ENCODE data around the gene ARHGAP42.

The ARHGAP42 gene

DNA sequence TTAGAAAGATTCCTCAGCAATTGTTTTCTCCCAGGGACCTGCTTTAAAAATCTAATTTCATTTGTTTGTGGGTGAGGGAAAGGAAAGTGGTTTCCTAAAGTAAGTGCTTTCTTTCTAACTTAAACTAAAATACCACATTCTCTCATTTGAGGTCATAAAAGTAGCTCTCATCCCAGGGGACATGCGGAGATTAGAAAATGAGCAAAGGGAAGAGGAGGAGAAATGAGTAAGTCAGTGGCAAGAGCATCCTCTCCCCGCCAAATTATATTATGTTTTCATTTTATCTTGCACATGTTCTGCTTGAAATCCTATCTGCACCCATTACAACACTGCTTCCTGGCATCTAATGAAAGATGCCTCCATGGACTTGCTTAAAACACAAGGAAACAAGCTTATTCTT, 191.4 kb downstream of the ARHGAP42 start:
- Histone ChIP-seq H3K27ac (ENCODE audit: low read depth, low read length, poor library complexity, severe bottlenecking) (no peak overlapping the region), H3K36me3 (ENCODE audit: insufficient read depth, low read length) (no peaks in the 10 kb centered on the region), H3F3A (ENCODE audit: insufficient read depth, low read length) (no peaks in the 10 kb centered on the region), H2AFZ (ENCODE audit: low read length) (no peak overlapping the region), H3K27me3 (ENCODE audit: insufficient read depth, low read length) (no peaks in the 10 kb centered on the region), H3K9me3 (ENCODE audit: low read length) (no peaks in the 10 kb centered on the region), H3K4me2 (ENCODE audit: low read length) (no peak overlapping the region), H3K9ac (ENCODE audit: low read length) (no peak overlapping the region), H3K9me2 (ENCODE audit: low read depth, low read length) (no peaks in the 10 kb centered on the region), H4K20me1 (ENCODE audit: insufficient read depth, low read length) (no peaks in the 10 kb centered on the region), H3K79me2 (ENCODE audit: insufficient read depth, low read length) (no peaks in the 10 kb centered on the region), H3K4me1 (ENCODE audit: insufficient read depth, low read length, severe bottlenecking) (no peaks in the 10 kb centered on the region), H3K4me3 (ENCODE audit: low read depth, low read length, poor library complexity, severe bottlenecking) (no peak overlapping the region)
- TF ChIP-seq, protein P1, sequence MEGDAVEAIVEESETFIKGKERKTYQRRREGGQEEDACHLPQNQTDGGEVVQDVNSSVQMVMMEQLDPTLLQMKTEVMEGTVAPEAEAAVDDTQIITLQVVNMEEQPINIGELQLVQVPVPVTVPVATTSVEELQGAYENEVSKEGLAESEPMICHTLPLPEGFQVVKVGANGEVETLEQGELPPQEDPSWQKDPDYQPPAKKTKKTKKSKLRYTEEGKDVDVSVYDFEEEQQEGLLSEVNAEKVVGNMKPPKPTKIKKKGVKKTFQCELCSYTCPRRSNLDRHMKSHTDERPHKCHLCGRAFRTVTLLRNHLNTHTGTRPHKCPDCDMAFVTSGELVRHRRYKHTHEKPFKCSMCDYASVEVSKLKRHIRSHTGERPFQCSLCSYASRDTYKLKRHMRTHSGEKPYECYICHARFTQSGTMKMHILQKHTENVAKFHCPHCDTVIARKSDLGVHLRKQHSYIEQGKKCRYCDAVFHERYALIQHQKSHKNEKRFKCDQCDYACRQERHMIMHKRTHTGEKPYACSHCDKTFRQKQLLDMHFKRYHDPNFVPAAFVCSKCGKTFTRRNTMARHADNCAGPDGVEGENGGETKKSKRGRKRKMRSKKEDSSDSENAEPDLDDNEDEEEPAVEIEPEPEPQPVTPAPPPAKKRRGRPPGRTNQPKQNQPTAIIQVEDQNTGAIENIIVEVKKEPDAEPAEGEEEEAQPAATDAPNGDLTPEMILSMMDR (IDR thresholded peaks at IDR 0.05; ENCODE audit: low read length): no peak
- no peak for TF ChIP-seq EZH2 (IDR thresholded peaks at IDR 0.05; ENCODE audit: borderline replicate concordance, low read length)

DNA sequence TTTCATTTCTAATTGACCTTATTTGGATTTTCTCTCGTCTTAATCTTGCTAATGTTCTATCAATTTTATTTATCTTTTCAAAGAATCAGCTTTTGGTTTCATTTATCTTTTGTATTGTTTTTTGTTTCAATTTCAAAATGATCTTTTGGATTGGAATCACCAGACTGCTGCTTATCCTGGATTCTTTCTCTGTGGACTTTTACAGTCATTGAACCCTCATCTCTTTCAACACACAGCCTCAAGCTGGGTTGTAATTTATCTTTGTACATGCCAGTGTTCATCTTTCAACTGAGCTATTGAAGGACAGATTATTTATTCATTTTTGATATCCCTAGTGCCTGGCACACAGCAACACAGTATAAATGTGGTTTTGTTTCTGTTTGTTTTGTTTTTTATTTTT, 195.9 kb downstream of the ARHGAP42 start:
- Histone ChIP-seq H3K79me2 (ENCODE audit: insufficient read depth, low read length) (no peaks in the 10 kb centered on the region), H3F3A (ENCODE audit: insufficient read depth, low read length) (no peaks in the 10 kb centered on the region), H3K27me3 (ENCODE audit: insufficient read depth, low read length) (no peaks in the 10 kb centered on the region), H3K27ac (ENCODE audit: low read depth, low read length, poor library complexity, severe bottlenecking) (no peak overlapping the region), H4K20me1 (ENCODE audit: insufficient read depth, low read length) (no peaks in the 10 kb centered on the region), H3K4me3 (ENCODE audit: low read depth, low read length, poor library complexity, severe bottlenecking) (no peak overlapping the region), H3K9ac (ENCODE audit: low read length) (no peak overlapping the region), H2AFZ (ENCODE audit: low read length) (no peak overlapping the region), H3K9me2 (ENCODE audit: low read depth, low read length) (no peaks in the 10 kb centered on the region), H3K4me1 (ENCODE audit: insufficient read depth, low read length, severe bottlenecking) (no peaks in the 10 kb centered on the region), H3K36me3 (ENCODE audit: insufficient read depth, low read length) (no peaks in the 10 kb centered on the region), H3K4me2 (ENCODE audit: low read length) (no peak overlapping the region), H3K9me3 (ENCODE audit: low read length) (no peaks in the 10 kb centered on the region)
- TF ChIP-seq EZH2 (IDR thresholded peaks at IDR 0.05; ENCODE audit: borderline replicate concordance, low read length): no peak

DNA sequence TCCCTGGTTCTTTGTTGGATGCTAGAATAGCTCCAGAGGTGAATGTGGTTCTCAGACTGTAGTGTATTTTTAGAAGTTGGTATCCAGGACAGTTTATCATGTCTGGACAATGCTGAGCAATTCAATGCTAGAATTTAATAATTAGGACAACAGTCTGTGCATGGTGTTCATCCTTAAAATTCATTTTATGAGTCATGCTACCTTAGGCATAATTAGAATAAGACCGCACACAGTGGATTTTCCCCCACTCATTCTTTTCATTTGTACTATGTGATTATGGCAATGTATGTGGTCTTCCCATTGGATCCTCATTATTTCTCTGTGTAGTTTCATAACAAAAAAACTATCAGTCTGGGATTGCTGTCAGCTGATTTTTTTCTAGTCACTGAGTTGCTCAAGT, 196.7 kb downstream of the ARHGAP42 start:
- H4K20me1 ChIP-seq (ENCODE audit: insufficient read depth, low read length): no peaks in the 10 kb centered on the region
- H3K4me1 ChIP-seq (ENCODE audit: insufficient read depth, low read length, severe bottlenecking): no peaks in the 10 kb centered on the region
- TF ChIP-seq EZH2 (IDR thresholded peaks at IDR 0.05; ENCODE audit: borderline replicate concordance, low read length): no peak
- TF ChIP-seq, protein P1 (IDR thresholded peaks at IDR 0.05; ENCODE audit: low read length): no peak
- H3F3A ChIP-seq (ENCODE audit: insufficient read depth, low read length): no peaks in the 10 kb centered on the region
- no peaks in the 10 kb centered on the region for H3K79me2 ChIP-seq (ENCODE audit: insufficient read depth, low read length)
- H2AFZ ChIP-seq (ENCODE audit: low read length): no peak overlapping the region
- no peak overlapping the region for H3K4me3 ChIP-seq (ENCODE audit: low read depth, low read length, poor library complexity, severe bottlenecking)
- no peaks in the 10 kb centered on the region for H3K9me3 ChIP-seq (ENCODE audit: low read length)
- H3K4me2 ChIP-seq (ENCODE audit: low read length): no peak overlapping the region
- H3K36me3 ChIP-seq (ENCODE audit: insufficient read depth, low read length): no peaks in the 10 kb centered on the region
- no peak overlapping the region for H3K27ac ChIP-seq (ENCODE audit: low read depth, low read length, poor library complexity, severe bottlenecking)
- no peaks in the 10 kb centered on the region for H3K27me3 ChIP-seq (ENCODE audit: insufficient read depth, low read length)
- no peak overlapping the region for H3K9ac ChIP-seq (ENCODE audit: low read length)
- H3K9me2 ChIP-seq (ENCODE audit: low read depth, low read length): no peaks in the 10 kb centered on the region

DNA sequence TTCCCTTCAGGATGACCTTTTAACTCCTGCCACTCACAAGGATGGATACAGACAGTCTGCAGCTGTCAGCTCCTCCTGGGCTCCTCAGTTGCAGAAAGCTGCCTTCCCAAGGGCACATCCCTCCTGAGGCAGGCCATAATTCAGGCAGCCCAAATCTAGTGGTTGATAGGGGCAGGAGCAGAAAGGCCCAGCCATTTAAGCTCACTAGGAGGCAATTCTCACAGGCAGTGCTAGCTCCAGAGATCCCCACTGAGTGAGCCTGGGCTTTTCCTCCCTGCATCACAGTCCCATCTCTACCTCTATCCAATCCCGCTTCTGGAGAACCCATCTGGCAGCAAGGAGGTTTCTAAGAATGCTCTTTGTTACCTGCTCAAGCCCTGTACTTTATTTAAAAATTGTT, 200.6 kb downstream of the ARHGAP42 start:
- Histone ChIP-seq H3K9me2 (ENCODE audit: low read depth, low read length) (no peaks in the 10 kb centered on the region), H3K27me3 (ENCODE audit: insufficient read depth, low read length) (no peaks in the 10 kb centered on the region), H3K79me2 (ENCODE audit: insufficient read depth, low read length) (no peaks in the 10 kb centered on the region), H3K36me3 (ENCODE audit: insufficient read depth, low read length) (no peaks in the 10 kb centered on the region), H3K9me3 (ENCODE audit: low read length) (no peaks in the 10 kb centered on the region), H3F3A (ENCODE audit: insufficient read depth, low read length) (no peaks in the 10 kb centered on the region), H3K4me3 (ENCODE audit: low read depth, low read length, poor library complexity, severe bottlenecking) (no peak overlapping the region), H2AFZ (ENCODE audit: low read length) (no peak overlapping the region), H3K4me2 (ENCODE audit: low read length) (no peak overlapping the region), H3K27ac (ENCODE audit: low read depth, low read length, poor library complexity, severe bottlenecking) (no peak overlapping the region), H4K20me1 (ENCODE audit: insufficient read depth, low read length) (no peaks in the 10 kb centered on the region), H3K9ac (ENCODE audit: low read length) (no peak overlapping the region), H3K4me1 (ENCODE audit: insufficient read depth, low read length, severe bottlenecking) (no peaks in the 10 kb centered on the region)
- no peak for TF ChIP-seq EZH2 (IDR thresholded peaks at IDR 0.05; ENCODE audit: borderline replicate concordance, low read length)
- TF ChIP-seq, protein P1 (IDR thresholded peaks at IDR 0.05; ENCODE audit: low read length): no peak

Measured in OCI-LY1 (cell line).